ENCODE results near the gene GPX2.

- TF ChIP-seq TAF7 (optimal IDR thresholded peaks at IDR 0.05; ENCODE audit: borderline replicate concordance, low read depth, low read length) (no peak), POLR2A (IDR thresholded peaks at IDR 0.05; ENCODE audit: control extremely low read depth in 1 of 2, low read depth in 2 of 2, low read length in 2 of 2) (no peak), JUN (IDR thresholded peaks at IDR 0.05; ENCODE audit: low read depth, low read length) (no peak), KDM1A (IDR thresholded peaks at IDR 0.05; ENCODE audit: borderline replicate concordance, low read length) (no peak), USF2 (IDR thresholded peaks at IDR 0.05; ENCODE audit: low read length) (no peak), CHD2 (IDR thresholded peaks at IDR 0.05; ENCODE audit: low read length) (no peak)
Observed at GRCh38 chr14:64942531-64943111, at the start of gene GPX2.
